Measurements from ENCODE around the gene WWC2. TPM values are rescaled to one million over a fixed set of nuclear protein-coding genes. Genes with fewer than 3 reads are reported as not detected.

The WWC2 gene
- total and polyA plus RNA-seq, 2 donors (not counting 3 experiments of a cell fraction or from before 2014, with no cell fraction given), result 12.9 to 52.2 TPM

- H3K9ac ChIP-seq (replicated peaks; ENCODE audit: extremely low read depth, insufficient read depth, low read length), result no peak overlapping the region
- no peaks in the 10 kb centered on the region for H3K27me3 ChIP-seq (ENCODE audit: control insufficient read depth in 2 of 2, insufficient read depth in 2 of 2, low read length in 2 of 2)
- TF ChIP-seq EZH2 (IDR thresholded peaks at IDR 0.05; ENCODE audit: borderline replicate concordance, low read depth, low read length, severe bottlenecking), result no peak
- TF ChIP-seq, protein P1, sequence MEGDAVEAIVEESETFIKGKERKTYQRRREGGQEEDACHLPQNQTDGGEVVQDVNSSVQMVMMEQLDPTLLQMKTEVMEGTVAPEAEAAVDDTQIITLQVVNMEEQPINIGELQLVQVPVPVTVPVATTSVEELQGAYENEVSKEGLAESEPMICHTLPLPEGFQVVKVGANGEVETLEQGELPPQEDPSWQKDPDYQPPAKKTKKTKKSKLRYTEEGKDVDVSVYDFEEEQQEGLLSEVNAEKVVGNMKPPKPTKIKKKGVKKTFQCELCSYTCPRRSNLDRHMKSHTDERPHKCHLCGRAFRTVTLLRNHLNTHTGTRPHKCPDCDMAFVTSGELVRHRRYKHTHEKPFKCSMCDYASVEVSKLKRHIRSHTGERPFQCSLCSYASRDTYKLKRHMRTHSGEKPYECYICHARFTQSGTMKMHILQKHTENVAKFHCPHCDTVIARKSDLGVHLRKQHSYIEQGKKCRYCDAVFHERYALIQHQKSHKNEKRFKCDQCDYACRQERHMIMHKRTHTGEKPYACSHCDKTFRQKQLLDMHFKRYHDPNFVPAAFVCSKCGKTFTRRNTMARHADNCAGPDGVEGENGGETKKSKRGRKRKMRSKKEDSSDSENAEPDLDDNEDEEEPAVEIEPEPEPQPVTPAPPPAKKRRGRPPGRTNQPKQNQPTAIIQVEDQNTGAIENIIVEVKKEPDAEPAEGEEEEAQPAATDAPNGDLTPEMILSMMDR (IDR thresholded peaks at IDR 0.05; ENCODE audit: extremely low read depth in 1 of 2, insufficient read depth in 1 of 2, low read depth in 1 of 2, low read length in 2 of 2), result no peak
- no peak for TF ChIP-seq GATA2 (IDR thresholded peaks at IDR 0.05; ENCODE audit: insufficient read depth, insufficient read length, low read depth, low read length)
- no peak for TF ChIP-seq POLR2A (IDR thresholded peaks at IDR 0.05; ENCODE audit: low read depth, low read length)
- TF ChIP-seq POLR2AphosphoS5 (IDR thresholded peaks at IDR 0.05; ENCODE audit: insufficient read depth, low read depth, low read length), result no peak
- ChIA-PET POLR2A (no interaction called here), CTCF (interaction anchor here (1.1 kb wide), 1 partner anchor 86 kb away, joined by 3 read pairs; no protein-coding TSS in a partner anchor)
- no peak overlapping the region for H3K27ac ChIP-seq (ENCODE audit: insufficient read depth, low read depth, low read length)
- intact Hi-C loops (cut with micrococcal nuclease) (no loop called here), dilution Hi-C loops (cut with MboI; ENCODE audit: extremely low pct_ligation_motif_present, low sequenced_read_pairs) (no loop called here)
- no peaks in the 10 kb centered on the region for H3K4me1 ChIP-seq (ENCODE audit: control insufficient read depth, extremely low read depth, insufficient read depth, low read length)
- peaks cover 2% of the 10 kb centered on the region in 2 experiments for H3K36me3 ChIP-seq (ENCODE audit: control insufficient read depth in 2 of 2, extremely low read depth in 1 of 2, insufficient read depth in 2 of 2, low read length in 2 of 2)
- H2AFZ ChIP-seq (ENCODE audit: low read depth, low read length), result no peak overlapping the region
- FAIRE-seq, result no peak
- H3K9me1 ChIP-seq (replicated peaks; ENCODE audit: control insufficient read depth, extremely low read depth, insufficient read depth, low read length), result no peaks in the 10 kb centered on the region
- H3K9me3 ChIP-seq (replicated peaks; ENCODE audit: control insufficient read depth, insufficient read depth, low read length), result no peaks in the 10 kb centered on the region
- no peak overlapping the region for H3K4me2 ChIP-seq (ENCODE audit: insufficient read depth, low read length)
- no peaks in the 10 kb centered on the region for H4K20me1 ChIP-seq (replicated peaks; ENCODE audit: control insufficient read depth, extremely low read depth, insufficient read depth, low read length)
- BruUV-seq (replicated peaks), result no TSS peak
- DNase-seq (ENCODE audit: low read depth, low spot score), result no peak
- H3K4me3 ChIP-seq (replicated peaks in 1 of 3; ENCODE audit: insufficient read depth in 1 of 3, low read depth in 1 of 3, low read length in 3 of 3), result no peak overlapping the region
- no peaks in the 10 kb centered on the region for H3K79me2 ChIP-seq (ENCODE audit: control insufficient read depth, insufficient read depth, low read length)
These were observed 222.0 kb downstream of the WWC2 start for GRCh38 chr4:183321079-183321478.

DNA sequence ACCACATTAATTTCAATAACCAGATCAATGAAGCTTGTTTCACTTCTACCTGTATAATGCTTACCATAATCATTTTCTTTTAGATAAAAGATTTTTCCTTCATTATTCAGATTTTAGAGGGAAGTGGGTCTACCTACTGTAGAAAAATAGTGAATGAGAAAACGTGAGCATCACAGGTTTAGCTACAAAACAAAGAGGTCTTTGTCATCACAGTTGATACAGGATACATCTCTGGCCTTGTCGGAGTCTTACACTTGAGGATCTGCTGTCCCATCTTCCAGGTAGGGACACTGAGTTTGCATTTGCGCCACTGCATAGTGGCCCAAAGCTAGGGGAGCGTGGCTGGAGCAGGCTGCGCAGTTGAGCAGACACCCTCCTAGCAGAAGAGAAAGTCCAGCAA lies 222.5 kb downstream of the WWC2 start:
- BruUV-seq (replicated peaks), result no TSS peak
- Histone ChIP-seq H3K27me3 (ENCODE audit: control insufficient read depth in 2 of 2, insufficient read depth in 2 of 2, low read length in 2 of 2) (no peaks in the 10 kb centered on the region), H3K9ac (replicated peaks; ENCODE audit: extremely low read depth, insufficient read depth, low read length) (no peak overlapping the region), H3K36me3 (ENCODE audit: control insufficient read depth in 2 of 2, extremely low read depth in 1 of 2, insufficient read depth in 2 of 2, low read length in 2 of 2) (peaks cover 2% of the 10 kb centered on the region in 2 experiments), H3K9me1 (replicated peaks; ENCODE audit: control insufficient read depth, extremely low read depth, insufficient read depth, low read length) (no peaks in the 10 kb centered on the region), H3K4me1 (ENCODE audit: control insufficient read depth, extremely low read depth, insufficient read depth, low read length) (no peaks in the 10 kb centered on the region), H3K27ac (ENCODE audit: insufficient read depth, low read depth, low read length) (no peak overlapping the region), H3K9me3 (replicated peaks; ENCODE audit: control insufficient read depth, insufficient read depth, low read length) (no peaks in the 10 kb centered on the region), H2AFZ (ENCODE audit: low read depth, low read length) (no peak overlapping the region), H3K4me3 (replicated peaks in 1 of 3; ENCODE audit: insufficient read depth in 1 of 3, low read depth in 1 of 3, low read length in 3 of 3) (no peak overlapping the region), H4K20me1 (replicated peaks; ENCODE audit: control insufficient read depth, extremely low read depth, insufficient read depth, low read length) (no peaks in the 10 kb centered on the region), H3K79me2 (ENCODE audit: control insufficient read depth, insufficient read depth, low read length) (no peaks in the 10 kb centered on the region), H3K4me2 (ENCODE audit: insufficient read depth, low read length) (no peak overlapping the region)
- ChIA-PET POLR2A (no interaction called here), CTCF (interaction anchor here (1.1 kb wide), 1 partner anchor 86 kb away, joined by 3 read pairs; no protein-coding TSS in a partner anchor)
- FAIRE-seq (no peak), DNase-seq (ENCODE audit: low read depth, low spot score) (no peak)
- dilution Hi-C loops (cut with MboI; ENCODE audit: extremely low pct_ligation_motif_present, low sequenced_read_pairs), result no loop called here
- no peak for TF ChIP-seq FOS (IDR thresholded peaks at IDR 0.05; ENCODE audit: borderline replicate concordance, insufficient read depth, low read length)
- TF ChIP-seq POLR2A (IDR thresholded peaks at IDR 0.05; ENCODE audit: low read depth, low read length), result no peak
- no peak for TF ChIP-seq JUN (IDR thresholded peaks at IDR 0.05; ENCODE audit: borderline replicate concordance, insufficient read depth, insufficient read length, low read depth)
- TF ChIP-seq, protein P1 (IDR thresholded peaks at IDR 0.05; ENCODE audit: extremely low read depth in 1 of 2, insufficient read depth in 1 of 2, low read depth in 1 of 2, low read length in 2 of 2), result no peak
- no peak for TF ChIP-seq MAX (IDR thresholded peaks at IDR 0.05; ENCODE audit: insufficient read depth, insufficient read length)
- TF ChIP-seq EZH2 (IDR thresholded peaks at IDR 0.05; ENCODE audit: borderline replicate concordance, low read depth, low read length, severe bottlenecking), result no peak
- TF ChIP-seq GATA2 (IDR thresholded peaks at IDR 0.05; ENCODE audit: insufficient read depth, insufficient read length, low read depth, low read length), result no peak
- no peak for TF ChIP-seq POLR2AphosphoS5 (IDR thresholded peaks at IDR 0.05; ENCODE audit: insufficient read depth, low read depth, low read length)
- no peak for TF ChIP-seq MYC (IDR thresholded peaks at IDR 0.05; ENCODE audit: low read depth, low read length)
- intact Hi-C loops (cut with micrococcal nuclease), result no loop called here

Measured in endothelial cell of umbilical vein (primary cell).